Activated CD4-positive, alpha-beta memory T cell treated with anti-CD3 and anti-CD28 coated beads, Interleukin-2, amount 10 ng/mL, durations not matched to agents 7 days and 5 days (primary cell): ENCODE measurements around the gene CRKL. TPM values are rescaled to one million over a fixed set of nuclear protein-coding genes. Genes with fewer than 3 reads are reported as not detected.
A peak's percentile ranks its signal among the peaks of the same experiment; 100 is the strongest.
"Not testable (repeated sequence)": the region's sequence is repeated elsewhere in the genome, so short reads cannot be mapped to it uniquely, and the experiment has no call there.

ENCODE experiments used
- CTCF ChIA-PET: fragments of 350-600 bp; sonication (Branson Sonifier 250); formaldehyde crosslinking; loops from one replicate; lab custom pipeline; 2021; ENCODE audit warnings: antibody characterized with exemption, inconsistent platforms; lab: Charles Lee
- POLR2A ChIA-PET: fragments of 350-600 bp; sonication (Branson Sonifier 250); formaldehyde crosslinking; loops from one replicate; lab custom pipeline; 2021; ENCODE audit warnings: antibody characterized with exemption; lab: Charles Lee
- DNase-seq: peaks from one replicate; pipeline ENCODE4 v3.0.0-alpha.2; 2020
- H3K27ac Mint-ChIP-seq: one replicate; pipeline ENCODE4 v1.8.0; 2021; ENCODE audit warnings: mild to moderate bottlenecking, mixed read lengths
- H3K27me3 Mint-ChIP-seq: one replicate; pipeline ENCODE4 v1.8.0; 2021; ENCODE audit warnings: mixed read lengths
- H3K36me3 Mint-ChIP-seq: one replicate; pipeline ENCODE4 v1.8.0; 2021; ENCODE audit warnings: low read depth, mixed read lengths
- H3K4me1 Mint-ChIP-seq: one replicate; pipeline ENCODE4 v1.8.0; 2021; ENCODE audit warnings: mixed read lengths
- H3K4me3 Mint-ChIP-seq: one replicate; pipeline ENCODE4 v1.8.0; 2021; ENCODE audit warnings: mild to moderate bottlenecking, mixed read lengths
- H3K9me3 Mint-ChIP-seq: one replicate; pipeline ENCODE4 v1.8.0; 2021; ENCODE audit warnings: mixed read lengths
- total RNA-seq, 2 experiments: library from RNA; stranded (reverse); gene quantifications; one replicate each; pipeline ENCODE4 v1.2.3, GENCODE V29; 2021

Gene CRKL
- total RNA-seq, 2 experiments from 2014 or later = 84.8 to 88.2 TPM

GRCh38 chr22:20905415-20906386 lies 11.5 kb upstream of the CRKL start:
- no peaks in the 10 kb centered on the region for H3K36me3 Mint-ChIP-seq
- peaks cover 7% of the 10 kb centered on the region for H3K4me1 Mint-ChIP-seq
- no peak for DNase-seq
- POLR2A ChIA-PET = no interaction called here
- no peaks in the 10 kb centered on the region for H3K9me3 Mint-ChIP-seq
- no peak overlapping the region for H3K27ac Mint-ChIP-seq
- CTCF ChIA-PET = no interaction called here
- no peak overlapping the region for H3K4me3 Mint-ChIP-seq
- peaks cover 8% of the 10 kb centered on the region for H3K27me3 Mint-ChIP-seq

DNA sequence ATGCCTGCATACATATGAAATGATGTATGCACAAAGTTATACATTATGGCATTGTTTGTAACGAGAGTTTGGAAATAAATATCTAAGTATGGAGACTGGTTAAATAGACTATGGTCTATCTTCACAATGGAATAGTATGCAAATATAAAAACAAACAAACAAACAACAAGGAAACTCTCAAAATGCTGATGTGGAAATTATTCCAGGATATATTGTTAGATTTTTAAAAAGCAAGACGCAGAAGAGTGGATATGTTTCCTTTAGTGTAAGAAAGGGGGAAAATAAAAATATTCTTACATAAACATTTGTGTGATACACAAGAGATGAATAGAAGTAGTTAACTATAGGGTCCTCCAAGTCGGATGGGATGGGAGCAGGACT lies 10.8 kb upstream of the CRKL start:
- Mint-ChIP-seq H3K27ac (no peak overlapping the region), H3K27me3 (peaks cover 8% of the 10 kb centered on the region), H3K36me3 (no peaks in the 10 kb centered on the region), H3K9me3 (no peaks in the 10 kb centered on the region), H3K4me3 (no peak overlapping the region), H3K4me1 (peaks cover 7% of the 10 kb centered on the region)
- CTCF ChIA-PET = no interaction called here
- DNase-seq = no peak
- POLR2A ChIA-PET = no interaction called here

DNA sequence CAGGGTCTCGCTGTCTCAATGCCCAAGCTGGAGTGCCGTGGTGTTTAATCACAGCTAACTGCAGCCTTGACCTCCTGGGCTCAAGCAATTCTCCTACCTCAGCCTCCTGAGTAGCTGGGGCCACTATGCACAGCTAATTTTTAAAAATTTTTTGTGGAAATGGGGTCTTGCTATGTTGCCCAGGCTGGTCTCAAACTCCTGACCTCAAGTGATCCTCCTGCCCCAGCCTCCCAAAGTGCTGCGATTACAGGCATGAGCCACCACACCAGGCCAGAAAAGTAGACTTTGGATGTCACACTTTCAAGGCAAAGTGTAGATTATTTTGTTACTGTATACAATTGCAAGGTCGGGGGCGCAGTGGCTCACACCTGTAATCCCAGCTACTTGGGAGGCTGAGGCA lies 8.5 kb upstream of the CRKL start:
- H3K27me3 Mint-ChIP-seq, H3K4me3 Mint-ChIP-seq, POLR2A ChIA-PET, H3K36me3 Mint-ChIP-seq, H3K27ac Mint-ChIP-seq, H3K4me1 Mint-ChIP-seq, DNase-seq, H3K9me3 Mint-ChIP-seq: not testable (repeated sequence)
- CTCF ChIA-PET = interaction anchor here (0.9 kb wide), 1 partner anchor 11 kb away, joined by 3 read pairs; no protein-coding TSS in a partner anchor

- POLR2A ChIA-PET = no interaction called here
- peaks cover 10% of the 10 kb centered on the region for H3K4me1 Mint-ChIP-seq
- DNase-seq = no peak
- CTCF ChIA-PET = interaction anchor here (0.7 kb wide), 1 partner anchor 59 kb away, joined by 3 read pairs; no protein-coding TSS in a partner anchor
- no peak overlapping the region for H3K4me3 Mint-ChIP-seq
- H3K27ac Mint-ChIP-seq = no peak overlapping the region
- no peaks in the 10 kb centered on the region for H3K9me3 Mint-ChIP-seq
- no peaks in the 10 kb centered on the region for H3K36me3 Mint-ChIP-seq
- peaks cover 10% of the 10 kb centered on the region for H3K27me3 Mint-ChIP-seq
Measured at GRCh38 chr22:20909543-20910303, 7.5 kb upstream of the CRKL start.

DNA sequence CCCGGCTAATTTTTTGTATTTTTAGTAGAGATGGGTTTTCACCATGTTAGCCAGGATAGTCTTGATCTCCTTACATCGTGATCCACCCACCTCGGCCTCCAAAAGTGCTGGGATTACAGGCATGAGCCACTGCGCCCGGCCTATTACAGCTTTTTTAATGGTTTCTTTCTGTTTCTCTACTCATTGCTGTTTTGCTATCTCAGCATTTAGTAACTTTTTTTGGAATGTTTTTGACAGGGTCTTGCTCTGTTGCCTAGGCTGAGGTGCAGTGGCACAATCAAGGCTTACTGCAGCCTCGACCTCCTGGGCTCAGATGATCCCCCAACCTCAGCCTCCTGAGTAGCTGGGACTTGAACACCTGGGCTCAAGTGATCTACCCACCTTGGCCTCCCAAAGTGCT lies 4.7 kb upstream of the CRKL start:
- POLR2A ChIA-PET = no interaction called here
- no peaks in the 10 kb centered on the region for H3K36me3 Mint-ChIP-seq
- peaks cover 20% of the 10 kb centered on the region for H3K4me1 Mint-ChIP-seq
- no peak for DNase-seq
- H3K27ac Mint-ChIP-seq = no peak overlapping the region
- H3K9me3 Mint-ChIP-seq = no peaks in the 10 kb centered on the region
- no peak overlapping the region for H3K4me3 Mint-ChIP-seq
- CTCF ChIA-PET = no interaction called here
- peaks cover 2% of the 10 kb centered on the region for H3K27me3 Mint-ChIP-seq

GRCh38 chr22:20918663-20919218 lies 1.5 kb downstream of the CRKL start:
- ChIA-PET CTCF (interaction anchor here (0.7 kb wide), 2 partner anchors 69 to 125 kb away, joined by 3 read pairs; no protein-coding TSS in a partner anchor), POLR2A (interaction anchor here (2.3 kb wide), 1 partner anchor 83 kb away, joined by 13 read pairs; the partner anchor contains the start of gene THAP7)
- peaks cover 40% of the 10 kb centered on the region for H3K4me1 Mint-ChIP-seq
- H3K27me3 Mint-ChIP-seq = peaks cover 2% of the 10 kb centered on the region
- H3K4me3 Mint-ChIP-seq = peak overlapping the region; percentile 99
- DNase-seq = no peak
- peaks cover 38% of the 10 kb centered on the region for H3K36me3 Mint-ChIP-seq
- H3K27ac Mint-ChIP-seq = peak overlapping the region; percentile 89
- H3K9me3 Mint-ChIP-seq = no peaks in the 10 kb centered on the region

DNA sequence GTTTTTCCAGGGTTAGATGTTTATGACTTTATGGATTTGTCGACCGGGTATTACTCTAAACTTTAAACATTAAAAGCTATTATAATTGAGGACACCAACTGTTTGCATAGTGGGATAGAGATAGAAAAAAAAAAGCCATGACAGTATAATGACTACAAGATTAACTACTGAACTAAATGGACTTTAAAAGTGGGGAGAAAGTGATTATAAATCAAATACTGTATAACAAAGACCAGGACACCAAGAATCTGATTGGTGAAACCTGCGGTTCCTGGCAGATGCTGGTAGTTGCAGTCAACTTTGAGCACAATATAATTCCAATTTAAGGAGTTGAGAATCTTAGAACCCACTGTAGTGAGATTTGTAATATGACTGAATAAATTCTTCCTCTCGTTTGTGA lies 2.5 kb downstream of the CRKL start:
- ChIA-PET CTCF (interaction anchor here (0.7 kb wide), 1 partner anchor 11 kb away, joined by 3 read pairs; no protein-coding TSS in a partner anchor), POLR2A (no interaction called here)
- Mint-ChIP-seq H3K9me3 (no peaks in the 10 kb centered on the region), H3K4me3 (peak overlapping the region; percentile 99), H3K27ac (no peak overlapping the region), H3K27me3 (no peaks in the 10 kb centered on the region), H3K36me3 (peaks cover 44% of the 10 kb centered on the region), H3K4me1 (peaks cover 43% of the 10 kb centered on the region)
- no peak for DNase-seq

GRCh38 chr22:20920881-20921203 lies 3.6 kb downstream of the CRKL start:
- no peak for DNase-seq
- POLR2A ChIA-PET = interaction anchor here (0.6 to 1.6 kb wide), 4 partner anchors 17 to 86 kb away, joined by 3 to 4 read pairs (median 3); partner anchors contain the start of gene SNAP29
- H3K27ac Mint-ChIP-seq = peak overlapping the region; percentile 50
- H3K4me1 Mint-ChIP-seq = peaks cover 49% of the 10 kb centered on the region
- CTCF ChIA-PET = interaction anchor here (0.6 to 1.2 kb wide), 4 partner anchors 37 to 170 kb away, joined by 3 to 4 read pairs (median 3); partner anchors contain the start of genes PI4KA and SNAP29
- no peaks in the 10 kb centered on the region for H3K9me3 Mint-ChIP-seq
- peak overlapping the region; percentile 99 for H3K4me3 Mint-ChIP-seq
- H3K27me3 Mint-ChIP-seq = no peaks in the 10 kb centered on the region
- peaks cover 50% of the 10 kb centered on the region for H3K36me3 Mint-ChIP-seq

GRCh38 chr22:20922141-20922751 lies 5.0 kb downstream of the CRKL start:
- H3K9me3 Mint-ChIP-seq = no peaks in the 10 kb centered on the region
- DNase-seq = no peak
- H3K27me3 Mint-ChIP-seq = no peaks in the 10 kb centered on the region
- no peak overlapping the region for H3K27ac Mint-ChIP-seq
- POLR2A ChIA-PET = interaction anchor here (1.6 kb wide), 1 partner anchor 80 kb away, joined by 4 read pairs; no protein-coding TSS in a partner anchor
- peaks cover 49% of the 10 kb centered on the region for H3K4me1 Mint-ChIP-seq
- H3K36me3 Mint-ChIP-seq = peaks cover 58% of the 10 kb centered on the region
- CTCF ChIA-PET = interaction anchor here (0.7 to 1.2 kb wide), 2 partner anchors 118 to 138 kb away, joined by 3 read pairs; no protein-coding TSS in a partner anchor
- H3K4me3 Mint-ChIP-seq = no peak overlapping the region

- Mint-ChIP-seq H3K27ac (no peak overlapping the region), H3K9me3 (no peaks in the 10 kb centered on the region), H3K4me1 (peaks cover 38% of the 10 kb centered on the region), H3K4me3 (no peak overlapping the region), H3K27me3 (no peaks in the 10 kb centered on the region), H3K36me3 (peaks cover 38% of the 10 kb centered on the region)
- CTCF ChIA-PET = interaction anchor here (1.7 kb wide), 1 partner anchor 9 kb away, joined by 4 read pairs; no protein-coding TSS in a partner anchor
- no peak for DNase-seq
- POLR2A ChIA-PET = interaction anchor here (1.4 kb wide), 1 partner anchor 9 kb away, joined by 4 read pairs; no protein-coding TSS in a partner anchor
Measured at GRCh38 chr22:20926243-20926642, 9.0 kb downstream of the CRKL start.

- H3K4me1 Mint-ChIP-seq = peaks cover 27% of the 10 kb centered on the region
- no peaks in the 10 kb centered on the region for H3K9me3 Mint-ChIP-seq
- DNase-seq = no peak
- POLR2A ChIA-PET = no interaction called here
- no peak overlapping the region for H3K27ac Mint-ChIP-seq
- no peaks in the 10 kb centered on the region for H3K27me3 Mint-ChIP-seq
- CTCF ChIA-PET = interaction anchor here (0.7 kb wide), 1 partner anchor 11 kb away, joined by 3 read pairs; the partner anchor contains the start of gene CRKL
- peaks cover 30% of the 10 kb centered on the region for H3K36me3 Mint-ChIP-seq
- H3K4me3 Mint-ChIP-seq = no peak overlapping the region
Measured at GRCh38 chr22:20927940-20928572, 10.8 kb downstream of the CRKL start.

GRCh38 chr22:20928573-20928967 lies 11.4 kb downstream of the CRKL start:
- Mint-ChIP-seq H3K27me3 (no peaks in the 10 kb centered on the region), H3K4me3 (no peak overlapping the region), H3K36me3 (peaks cover 30% of the 10 kb centered on the region), H3K27ac (no peak overlapping the region), H3K9me3 (no peaks in the 10 kb centered on the region), H3K4me1 (peaks cover 27% of the 10 kb centered on the region)
- ChIA-PET POLR2A (no interaction called here), CTCF (interaction anchor here (0.7 kb wide), 1 partner anchor 11 kb away, joined by 3 read pairs; the partner anchor contains the start of gene CRKL)
- DNase-seq = no peak
